ENCODE data around the gene ANXA4.

DNA sequence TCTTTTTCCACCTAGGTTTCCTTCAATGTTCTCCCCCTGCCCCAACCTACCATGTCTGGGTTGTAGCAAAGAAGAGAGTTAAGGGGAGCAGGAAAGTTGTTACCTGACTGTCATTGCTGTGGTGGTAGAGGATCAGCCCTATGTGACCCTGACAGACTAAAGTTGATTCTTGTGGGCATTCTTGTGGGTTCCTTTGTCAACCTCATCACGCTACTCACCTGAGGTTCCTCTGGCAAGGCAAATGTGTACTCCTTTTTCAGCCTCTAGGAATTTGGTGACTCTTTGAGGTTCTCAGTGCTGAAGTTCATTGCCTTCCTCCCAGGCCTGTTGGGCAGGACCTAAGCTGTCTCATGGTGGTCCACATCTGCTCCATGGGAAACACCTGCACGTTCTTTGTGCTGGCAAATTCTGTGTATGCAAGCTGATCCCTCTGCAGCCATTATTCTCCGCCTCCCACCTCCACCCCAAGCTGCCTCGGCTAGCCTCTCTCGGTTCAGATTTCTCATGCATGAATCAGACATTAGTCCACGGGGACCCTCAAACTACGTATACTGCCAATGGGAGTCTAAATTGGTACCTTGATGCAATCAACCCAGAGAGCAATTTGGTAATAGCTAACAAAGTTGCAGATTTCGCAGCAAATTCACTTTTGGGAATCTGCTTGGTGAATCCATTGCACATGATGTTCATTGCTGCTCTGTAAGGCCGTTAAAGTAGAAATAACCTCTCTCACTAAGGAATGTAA, 86.0 kb downstream of the ANXA4 start:
- TF ChIP-seq, protein P1, sequence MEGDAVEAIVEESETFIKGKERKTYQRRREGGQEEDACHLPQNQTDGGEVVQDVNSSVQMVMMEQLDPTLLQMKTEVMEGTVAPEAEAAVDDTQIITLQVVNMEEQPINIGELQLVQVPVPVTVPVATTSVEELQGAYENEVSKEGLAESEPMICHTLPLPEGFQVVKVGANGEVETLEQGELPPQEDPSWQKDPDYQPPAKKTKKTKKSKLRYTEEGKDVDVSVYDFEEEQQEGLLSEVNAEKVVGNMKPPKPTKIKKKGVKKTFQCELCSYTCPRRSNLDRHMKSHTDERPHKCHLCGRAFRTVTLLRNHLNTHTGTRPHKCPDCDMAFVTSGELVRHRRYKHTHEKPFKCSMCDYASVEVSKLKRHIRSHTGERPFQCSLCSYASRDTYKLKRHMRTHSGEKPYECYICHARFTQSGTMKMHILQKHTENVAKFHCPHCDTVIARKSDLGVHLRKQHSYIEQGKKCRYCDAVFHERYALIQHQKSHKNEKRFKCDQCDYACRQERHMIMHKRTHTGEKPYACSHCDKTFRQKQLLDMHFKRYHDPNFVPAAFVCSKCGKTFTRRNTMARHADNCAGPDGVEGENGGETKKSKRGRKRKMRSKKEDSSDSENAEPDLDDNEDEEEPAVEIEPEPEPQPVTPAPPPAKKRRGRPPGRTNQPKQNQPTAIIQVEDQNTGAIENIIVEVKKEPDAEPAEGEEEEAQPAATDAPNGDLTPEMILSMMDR (IDR thresholded peaks at IDR 0.05; ENCODE audit: poor library complexity), result no peak
- no peak for TF ChIP-seq EZH2 (IDR thresholded peaks at IDR 0.05; ENCODE audit: borderline replicate concordance)
